HCT116 (cell line): ENCODE data around the gene RRAD. TPM values are rescaled to one million over a fixed set of nuclear protein-coding genes. Genes with fewer than 3 reads are reported as not detected.

Experiments used
- ATAC-seq: fragments of 200-7000 bp; cut with Tn5 transposase; 2 replicates; pipeline ENCODE4 v1.9.1; 2020; ENCODE audit warnings: mild to moderate bottlenecking, moderate library complexity
- BruUV-seq: library from RNA; stranded (reverse); fragments of 400-500 nt; replicated peaks from 2 replicates; lab custom pipeline; 2021; lab: Mats Ljungman, UMichigan
- CTCF ChIA-PET: fragments of 300-600 bp; sonication (Branson Sonifier 250); formaldehyde crosslinking; loops from one replicate; lab custom pipeline; 2021; ENCODE audit warnings: antibody characterized with exemption; lab: Charles Lee
- POLR2A ChIA-PET: fragments of 300-600, 350-600 bp; sonication (Branson Sonifier 250); formaldehyde crosslinking; loops from one replicate; lab custom pipeline; 2021; ENCODE audit warnings: antibody characterized with exemption; lab: Charles Lee
- RAD21 ChIA-PET, 2 experiments: fragments of 300-600 bp; sonication (Branson Sonifier 250); formaldehyde crosslinking; loops; one replicate each; lab custom pipeline; 2023; ENCODE audit warnings: low total read pairs in 2 of 2; ENCODE audit not compliant: uncharacterized antibody in 2 of 2, unreplicated experiment in 2 of 2, low non-redundant PET in 1 of 2; lab: Charles Lee
- DNase-seq: peaks from one replicate; pipeline ENCODE4 v3.0.0-alpha.2; 2010; ENCODE audit warnings: low read depth, low spot score
- H2AFZ ChIP-seq: fragments of 200-600 bp; shearing (Covaris generic), sonication (generic); 2 replicates; pipeline ENCODE4 v1.6.1; 2017; ENCODE audit warnings: low read depth, mixed run types, mixed read lengths, antibody characterized with exemption, low read length; ENCODE audit not compliant: poor library complexity, severe bottlenecking
- H3K27ac ChIP-seq: 2 replicates; pipeline ENCODE4 v1.5.1; 2012; ENCODE audit warnings: low read depth, low read length
- H3K27me3 ChIP-seq: fragments of 200-600 bp; sonication (generic); 2 replicates; pipeline ENCODE4 v1.6.1; 2016; ENCODE audit warnings: mixed run types, low read length, mixed read lengths; ENCODE audit not compliant: insufficient read depth
- H3K36me3 ChIP-seq, 2 experiments: fragments of 200-500 bp in 1 of 2; fragments of 200-600 bp in 1 of 2; sonication (Bioruptor generic) in 1 of 2; sonication (generic) in 1 of 2; 2 replicates each; pipeline versions ENCODE4 v1.5.1 to v1.6.1; 2014 to 2016; ENCODE audit warnings: low read length in 2 of 2, inconsistent platforms in 1 of 2, mixed read lengths in 1 of 2, mixed run types in 1 of 2; ENCODE audit not compliant: insufficient read depth in 2 of 2, control insufficient read depth in 1 of 2
- H3K4me1 ChIP-seq, 2 experiments: fragments of 200-600 bp in 1 of 2; sonication (generic) in 1 of 2; 2 replicates each; pipeline versions ENCODE4 v1.5.1 to v1.6.1; 2012 to 2017; ENCODE audit warnings: low read length in 2 of 2, inconsistent platforms in 1 of 2, mild to moderate bottlenecking in 1 of 2, mixed read lengths in 1 of 2, mixed run types in 1 of 2, moderate library complexity in 1 of 2; ENCODE audit not compliant: insufficient read depth in 2 of 2, control insufficient read depth in 1 of 2
- H3K4me2 ChIP-seq: fragments of 200-600 bp; sonication (generic); 2 replicates; pipeline ENCODE4 v1.6.1; 2017; ENCODE audit warnings: mixed run types, low read length, mixed read lengths
- H3K4me3 ChIP-seq, 2 experiments: fragments of 200-600 bp in 1 of 2; sonication (generic) in 1 of 2; replicated peaks in 1 of 2; 2 replicates each; pipeline ENCODE4 v1.5.1; 2011 to 2016; ENCODE audit warnings: low read length in 2 of 2, control low read depth in 1 of 2, low read depth in 1 of 2, mild to moderate bottlenecking in 1 of 2, mixed read lengths in 1 of 2, mixed run types in 1 of 2
- H3K79me2 ChIP-seq: fragments of 200-600 bp; sonication (generic); 2 replicates; pipeline ENCODE4 v1.6.1; 2017; ENCODE audit warnings: mild to moderate bottlenecking, mixed run types, low read length, moderate library complexity, mixed read lengths; ENCODE audit not compliant: insufficient read depth
- H3K9ac ChIP-seq: fragments of 200-600 bp; sonication (generic); 2 replicates; pipeline ENCODE4 v1.6.1; 2016; ENCODE audit warnings: low read length, mixed read lengths
- H3K9me2 ChIP-seq: fragments of 200-600 bp; sonication (generic), shearing (Covaris generic); 2 replicates; pipeline ENCODE4 v1.6.1; 2017; ENCODE audit warnings: mixed run types, mild to moderate bottlenecking, moderate library complexity; ENCODE audit not compliant: insufficient read depth
- H3K9me3 ChIP-seq, 2 experiments: fragments of 200-500 bp in 1 of 2; fragments of 200-600 bp in 1 of 2; sonication (Bioruptor generic) in 1 of 2; sonication (generic) in 1 of 2; 2 replicates each; pipeline ENCODE4 v1.6.1; 2014 to 2017; ENCODE audit warnings: low read length in 2 of 2, mixed read lengths in 2 of 2, inconsistent platforms in 1 of 2, low read depth in 1 of 2, mild to moderate bottlenecking in 1 of 2, mixed run types in 1 of 2, moderate library complexity in 1 of 2; ENCODE audit not compliant: control insufficient read depth in 1 of 2, insufficient read depth in 1 of 2
- H4K20me1 ChIP-seq: fragments of 200-600 bp; sonication (generic), shearing (Covaris generic); 2 replicates; pipeline ENCODE4 v1.6.1; 2017; ENCODE audit warnings: mixed run types, mild to moderate bottlenecking, moderate library complexity; ENCODE audit not compliant: insufficient read depth
- CBX3 ChIP-seq: IDR thresholded peaks from 2 replicates; pipeline ENCODE4 v1.6.1; 2012; ENCODE audit warnings: low read depth
- CEBPB ChIP-seq: IDR thresholded peaks from 2 replicates; pipeline ENCODE4 v1.6.1; 2012; ENCODE audit warnings: low read depth
- EGR1 ChIP-seq: IDR thresholded peaks from 2 replicates; pipeline ENCODE4 v1.6.1; 2012; ENCODE audit warnings: low read depth
- EZH2 ChIP-seq: fragments of 200-600 bp; sonication (generic); IDR thresholded peaks from 2 replicates; pipeline ENCODE4 v1.6.1; 2017; ENCODE audit warnings: antibody characterized with exemption, mixed run types
- EZH2phosphoT487 ChIP-seq: fragments of 200-600 bp; IDR thresholded peaks from 2 replicates; pipeline ENCODE4 v1.6.1; 2018; ENCODE audit warnings: antibody characterized with exemption, borderline replicate concordance
- JUND ChIP-seq: IDR thresholded peaks from 2 replicates; pipeline ENCODE4 v1.6.1; 2012
- POLR2AphosphoS5 ChIP-seq: IDR thresholded peaks from 2 replicates; pipeline ENCODE4 v1.6.1; 2011; ENCODE audit warnings: mild to moderate bottlenecking, low read depth, low read length, moderate library complexity
- RAD21 ChIP-seq: IDR thresholded peaks from 2 replicates; pipeline ENCODE4 v1.6.1; 2012; ENCODE audit warnings: low read depth, mild to moderate bottlenecking
- SIN3A ChIP-seq: IDR thresholded peaks from 2 replicates; pipeline ENCODE4 v1.6.1; 2012; ENCODE audit warnings: low read depth
- SP1 ChIP-seq: IDR thresholded peaks from 2 replicates; pipeline ENCODE4 v1.6.1; 2012; ENCODE audit warnings: low read depth
- SRF ChIP-seq: IDR thresholded peaks from 2 replicates; pipeline ENCODE4 v1.6.1; 2012; ENCODE audit warnings: low read depth
- ZFX ChIP-seq: fragments of 450-650 bp; IDR thresholded peaks from 2 replicates; pipeline ENCODE4 v1.6.1; 2017
- intact Hi-C: fragments of 100-400 bp; cut with micrococcal nuclease; formaldehyde crosslinking; loops from 2 replicates; pipeline ENCODE4 v1.10.0; 2022
- total RNA-seq: library from RNA; stranded (reverse); gene quantifications from one replicate; pipeline ENCODE4 v1.2.1, GENCODE V29; 2021; ENCODE audit not compliant: unreplicated experiment
- TF ChIP-seq, protein P1 (sequence below): IDR thresholded peaks from 2 replicates; pipeline ENCODE4 v1.6.1; 2012; ENCODE audit warnings: low read depth
- TF ChIP-seq, protein P2 (sequence below): IDR thresholded peaks from 2 replicates; pipeline ENCODE4 v1.6.1; 2012
- TF ChIP-seq, protein P3 (sequence below), 3 experiments: fragments of 200-600 bp in 1 of 3; sonication (generic) in 1 of 3; IDR thresholded peaks in 2 of 3; conservative IDR thresholded peaks in 1 of 3; 2 replicates each; pipeline ENCODE4 v1.5.1; 2012 to 2017; ENCODE audit warnings: low read depth in 2 of 3, low read length in 2 of 3, antibody characterized with exemption in 1 of 3, borderline replicate concordance in 1 of 3, control low read depth in 1 of 3, mild to moderate bottlenecking in 1 of 3, mixed read lengths in 1 of 3, mixed run types in 1 of 3, moderate library complexity in 1 of 3; ENCODE audit not compliant: insufficient read depth in 1 of 3

Gene RRAD
- total RNA-seq, 1 experiment from 2014 or later, result 2.2 TPM

DNA sequence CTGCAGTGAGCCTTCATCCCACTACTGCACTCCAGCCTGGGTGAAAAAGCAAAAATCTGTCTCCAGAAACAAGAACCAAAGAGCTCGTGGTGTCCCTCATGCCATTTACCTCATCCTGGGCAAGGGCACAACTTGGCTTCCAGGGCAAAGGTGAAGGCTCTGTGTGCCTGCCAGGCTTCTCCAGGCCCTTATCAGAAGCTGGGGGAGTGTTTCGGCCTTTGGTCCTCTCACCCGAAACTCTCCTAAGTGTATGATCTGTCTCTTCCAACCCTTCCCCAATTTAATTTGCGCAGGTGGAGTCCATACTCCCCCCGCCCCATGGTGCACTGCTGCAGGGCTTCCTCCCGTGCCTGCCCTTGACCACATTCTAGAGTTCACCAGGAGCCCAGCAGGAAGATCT is 11.1 kb upstream of the RRAD start:
- peaks cover 0 to 26% of the 10 kb centered on the region in 2 experiments; a peak in 3 of 4 replicates for H3K4me1 ChIP-seq
- H3K79me2 ChIP-seq, result peaks cover 62% of the 10 kb centered on the region
- no TSS peak for BruUV-seq
- DNase-seq, result no peak
- no peak for TF ChIP-seq SIN3A
- TF ChIP-seq, protein P1, sequence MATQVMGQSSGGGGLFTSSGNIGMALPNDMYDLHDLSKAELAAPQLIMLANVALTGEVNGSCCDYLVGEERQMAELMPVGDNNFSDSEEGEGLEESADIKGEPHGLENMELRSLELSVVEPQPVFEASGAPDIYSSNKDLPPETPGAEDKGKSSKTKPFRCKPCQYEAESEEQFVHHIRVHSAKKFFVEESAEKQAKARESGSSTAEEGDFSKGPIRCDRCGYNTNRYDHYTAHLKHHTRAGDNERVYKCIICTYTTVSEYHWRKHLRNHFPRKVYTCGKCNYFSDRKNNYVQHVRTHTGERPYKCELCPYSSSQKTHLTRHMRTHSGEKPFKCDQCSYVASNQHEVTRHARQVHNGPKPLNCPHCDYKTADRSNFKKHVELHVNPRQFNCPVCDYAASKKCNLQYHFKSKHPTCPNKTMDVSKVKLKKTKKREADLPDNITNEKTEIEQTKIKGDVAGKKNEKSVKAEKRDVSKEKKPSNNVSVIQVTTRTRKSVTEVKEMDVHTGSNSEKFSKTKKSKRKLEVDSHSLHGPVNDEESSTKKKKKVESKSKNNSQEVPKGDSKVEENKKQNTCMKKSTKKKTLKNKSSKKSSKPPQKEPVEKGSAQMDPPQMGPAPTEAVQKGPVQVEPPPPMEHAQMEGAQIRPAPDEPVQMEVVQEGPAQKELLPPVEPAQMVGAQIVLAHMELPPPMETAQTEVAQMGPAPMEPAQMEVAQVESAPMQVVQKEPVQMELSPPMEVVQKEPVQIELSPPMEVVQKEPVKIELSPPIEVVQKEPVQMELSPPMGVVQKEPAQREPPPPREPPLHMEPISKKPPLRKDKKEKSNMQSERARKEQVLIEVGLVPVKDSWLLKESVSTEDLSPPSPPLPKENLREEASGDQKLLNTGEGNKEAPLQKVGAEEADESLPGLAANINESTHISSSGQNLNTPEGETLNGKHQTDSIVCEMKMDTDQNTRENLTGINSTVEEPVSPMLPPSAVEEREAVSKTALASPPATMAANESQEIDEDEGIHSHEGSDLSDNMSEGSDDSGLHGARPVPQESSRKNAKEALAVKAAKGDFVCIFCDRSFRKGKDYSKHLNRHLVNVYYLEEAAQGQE, result no peak
- no peak for TF ChIP-seq JUND
- TF ChIP-seq EZH2phosphoT487, result no peak
- TF ChIP-seq, protein P2, sequence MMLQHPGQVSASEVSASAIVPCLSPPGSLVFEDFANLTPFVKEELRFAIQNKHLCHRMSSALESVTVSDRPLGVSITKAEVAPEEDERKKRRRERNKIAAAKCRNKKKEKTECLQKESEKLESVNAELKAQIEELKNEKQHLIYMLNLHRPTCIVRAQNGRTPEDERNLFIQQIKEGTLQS, result no peak
- TF ChIP-seq CEBPB, result no peak
- no peak for TF ChIP-seq EZH2
- TF ChIP-seq RAD21, result no peak
- TF ChIP-seq SRF, result no peak
- TF ChIP-seq, protein P3, sequence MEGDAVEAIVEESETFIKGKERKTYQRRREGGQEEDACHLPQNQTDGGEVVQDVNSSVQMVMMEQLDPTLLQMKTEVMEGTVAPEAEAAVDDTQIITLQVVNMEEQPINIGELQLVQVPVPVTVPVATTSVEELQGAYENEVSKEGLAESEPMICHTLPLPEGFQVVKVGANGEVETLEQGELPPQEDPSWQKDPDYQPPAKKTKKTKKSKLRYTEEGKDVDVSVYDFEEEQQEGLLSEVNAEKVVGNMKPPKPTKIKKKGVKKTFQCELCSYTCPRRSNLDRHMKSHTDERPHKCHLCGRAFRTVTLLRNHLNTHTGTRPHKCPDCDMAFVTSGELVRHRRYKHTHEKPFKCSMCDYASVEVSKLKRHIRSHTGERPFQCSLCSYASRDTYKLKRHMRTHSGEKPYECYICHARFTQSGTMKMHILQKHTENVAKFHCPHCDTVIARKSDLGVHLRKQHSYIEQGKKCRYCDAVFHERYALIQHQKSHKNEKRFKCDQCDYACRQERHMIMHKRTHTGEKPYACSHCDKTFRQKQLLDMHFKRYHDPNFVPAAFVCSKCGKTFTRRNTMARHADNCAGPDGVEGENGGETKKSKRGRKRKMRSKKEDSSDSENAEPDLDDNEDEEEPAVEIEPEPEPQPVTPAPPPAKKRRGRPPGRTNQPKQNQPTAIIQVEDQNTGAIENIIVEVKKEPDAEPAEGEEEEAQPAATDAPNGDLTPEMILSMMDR (IDR thresholded peaks at IDR 0.05 in 2 of 3, conservative IDR thresholded peaks at IDR 0.05 in 1 of 3; ENCODE audit: borderline replicate concordance in 1 of 3, insufficient read depth in 1 of 3, low read depth in 2 of 3, low read length in 2 of 3), result no peak
- no peak for TF ChIP-seq ZFX
- TF ChIP-seq SP1, result no peak
- TF ChIP-seq EGR1, result no peak
- TF ChIP-seq POLR2AphosphoS5, result no peak
- no peak for TF ChIP-seq CBX3
- TF ChIP-seq, all 23 proteins: peak for 0
- Histone ChIP-seq H3K4me2 (no peak overlapping the region), H3K9me3 (no peaks in the 10 kb centered on the region), H3K27me3 (no peaks in the 10 kb centered on the region), H3K27ac (no peak overlapping the region), H3K4me3 (no peak overlapping the region), H2AFZ (no peak overlapping the region), H3K9me2 (no peaks in the 10 kb centered on the region), H3K9ac (no peak overlapping the region), H3K36me3 (peaks cover 24 to 37% of the 10 kb centered on the region in 2 experiments; a peak in 3 of 4 replicates), H4K20me1 (no peaks in the 10 kb centered on the region)
- POLR2A ChIA-PET, result no interaction called here
- RAD21 ChIA-PET, result no interaction called here
- intact Hi-C loops, result no loop called here
- no peak for ATAC-seq
- CTCF ChIA-PET, result no interaction called here
